SK-N-MC (cell line): ENCODE measurements around the gene DDX20.

Experiments used
- EZH2 ChIP-seq: fragments of 200-600 bp; sonication (generic); IDR thresholded peaks from one replicate; pipeline ENCODE4 v1.6.1; 2017; ENCODE audit warnings: antibody characterized with exemption
- POLR2AphosphoS5 ChIP-seq: IDR thresholded peaks from 2 replicates; pipeline ENCODE4 v1.6.1; 2012; ENCODE audit warnings: mild to moderate bottlenecking, low read depth, low read length, borderline replicate concordance

- TF ChIP-seq POLR2AphosphoS5 (no peak), EZH2 (no peak)
Measured at GRCh38 chr1:111802984-111803383, 47.3 kb downstream of the DDX20 start.
